H9 (cell line): ENCODE data around the gene HIP1R. TPM values are rescaled to one million over a fixed set of nuclear protein-coding genes. Genes with fewer than 3 reads are reported as not detected.

ENCODE experiments used
- DNase-seq: peaks from one replicate; pipeline ENCODE4 v3.0.0-alpha.2; 2017
- H2AFZ ChIP-seq: one replicate; pipeline ENCODE4 v1.6.1; 2013; ENCODE audit warnings: mild to moderate bottlenecking, low read length, control low read depth, moderate library complexity
- H2AK5ac ChIP-seq: 2 replicates; pipeline ENCODE4 v1.6.1; 2013; ENCODE audit warnings: low read length, control low read depth, mixed read lengths; ENCODE audit not compliant: insufficient read length
- H2BK120ac ChIP-seq: one replicate; pipeline ENCODE4 v1.6.1; 2013; ENCODE audit warnings: low read depth, mild to moderate bottlenecking, low read length, control low read depth, inconsistent platforms; ENCODE audit not compliant: poor library complexity, severe bottlenecking
- H2BK12ac ChIP-seq: 2 replicates; pipeline ENCODE4 v1.6.1; 2013; ENCODE audit warnings: low read length, control low read depth, mixed read lengths, low read depth; ENCODE audit not compliant: insufficient read length
- H2BK15ac ChIP-seq: 2 replicates; pipeline ENCODE4 v1.6.1; 2013; ENCODE audit warnings: low read depth, low read length, control low read depth
- H2BK20ac ChIP-seq: one replicate; pipeline ENCODE4 v1.6.1; 2013; ENCODE audit warnings: low read depth, mild to moderate bottlenecking, low read length, control low read depth, inconsistent platforms; ENCODE audit not compliant: poor library complexity, severe bottlenecking
- H2BK5ac ChIP-seq: 2 replicates; pipeline ENCODE4 v1.6.1; 2013; ENCODE audit warnings: low read length, control low read depth, mixed read lengths; ENCODE audit not compliant: insufficient read length
- H3K14ac ChIP-seq: 2 replicates; pipeline ENCODE4 v1.6.1; 2013; ENCODE audit warnings: low read length, control low read depth; ENCODE audit not compliant: insufficient read depth
- H3K18ac ChIP-seq: 2 replicates; pipeline ENCODE4 v1.6.1; 2013; ENCODE audit warnings: low read depth, mild to moderate bottlenecking, mixed read lengths, low read length, control low read depth; ENCODE audit not compliant: insufficient read length
- H3K23ac ChIP-seq: 2 replicates; pipeline ENCODE4 v1.6.1; 2013; ENCODE audit warnings: low read length, control low read depth, mixed read lengths, low read depth; ENCODE audit not compliant: insufficient read length
- H3K23me2 ChIP-seq: 2 replicates; pipeline ENCODE4 v1.6.1; 2013; ENCODE audit warnings: low read depth, mild to moderate bottlenecking, mixed read lengths, low read length, control low read depth; ENCODE audit not compliant: insufficient read length, poor library complexity, severe bottlenecking
- H3K27ac ChIP-seq: 2 replicates; pipeline ENCODE4 v1.5.1; 2013; ENCODE audit warnings: low read length, control low read depth, mixed read lengths, low read depth; ENCODE audit not compliant: insufficient read length
- H3K27me3 ChIP-seq: 2 replicates; pipeline ENCODE4 v1.6.1; 2013; ENCODE audit warnings: low read length, control low read depth, inconsistent platforms; ENCODE audit not compliant: insufficient read depth
- H3K4ac ChIP-seq: 2 replicates; pipeline ENCODE4 v1.6.1; 2013; ENCODE audit warnings: low read depth, mild to moderate bottlenecking, control low read depth, inconsistent platforms, low read length, moderate library complexity
- H3K4me1 ChIP-seq: 2 replicates; pipeline ENCODE4 v1.6.1; 2013; ENCODE audit warnings: low read length, control low read depth, inconsistent platforms; ENCODE audit not compliant: insufficient read depth
- H3K4me2 ChIP-seq: 2 replicates; pipeline ENCODE4 v1.6.1; 2013; ENCODE audit warnings: low read length, control low read depth, mixed read lengths; ENCODE audit not compliant: insufficient read length, insufficient read depth
- H3K56ac ChIP-seq: 2 replicates; pipeline ENCODE4 v1.6.1; 2013; ENCODE audit warnings: low read depth, mild to moderate bottlenecking, mixed read lengths, low read length, control low read depth; ENCODE audit not compliant: insufficient read length
- H3K79me1 ChIP-seq: 2 replicates; pipeline ENCODE4 v1.6.1; 2013; ENCODE audit warnings: low read depth, mild to moderate bottlenecking, moderate library complexity, low read length, control low read depth, inconsistent platforms; ENCODE audit not compliant: insufficient read depth, poor library complexity, severe bottlenecking
- H3K79me2 ChIP-seq: 2 replicates; pipeline ENCODE4 v1.6.1; 2013; ENCODE audit warnings: low read length, control low read depth, inconsistent platforms; ENCODE audit not compliant: insufficient read depth
- H3K9ac ChIP-seq: 2 replicates; pipeline ENCODE4 v1.6.1; 2013; ENCODE audit warnings: low read length, control low read depth, mixed read lengths; ENCODE audit not compliant: insufficient read length; ENCODE audit errors: extremely low read depth
- H3K9me3 ChIP-seq: one replicate; pipeline ENCODE4 v1.6.1; 2013; ENCODE audit warnings: low read depth, low read length, inconsistent platforms; ENCODE audit not compliant: control insufficient read depth
- H3T11ph ChIP-seq: one replicate; pipeline ENCODE4 v1.6.1; 2013; ENCODE audit warnings: mild to moderate bottlenecking, low read length, control low read depth, inconsistent platforms
- H4K20me1 ChIP-seq: one replicate; pipeline ENCODE4 v1.6.1; 2013; ENCODE audit not compliant: control insufficient read depth, insufficient read length, insufficient read depth
- H4K5ac ChIP-seq: 2 replicates; pipeline ENCODE4 v1.6.1; 2013; ENCODE audit warnings: low read depth, mild to moderate bottlenecking, mixed read lengths, low read length, control low read depth; ENCODE audit not compliant: insufficient read length
- H4K8ac ChIP-seq: replicated peaks from 2 replicates; pipeline ENCODE4 v1.6.1; 2013; ENCODE audit warnings: low read length, control low read depth, mixed read lengths, low read depth; ENCODE audit not compliant: insufficient read length
- H4K91ac ChIP-seq: 2 replicates; pipeline ENCODE4 v1.6.1; 2013; ENCODE audit warnings: low read depth, mild to moderate bottlenecking, moderate library complexity, mixed read lengths, low read length, control low read depth; ENCODE audit not compliant: insufficient read length
- H3K27ac Mint-ChIP-seq, 3 experiments: 2 replicates in 2 of 3; 3 replicates in 1 of 3; pipeline ENCODE4 v1.8.0; 2020 to 2021; ENCODE audit warnings: mixed read lengths in 3 of 3, mild to moderate bottlenecking in 1 of 3, moderate library complexity in 1 of 3
- H3K27me3 Mint-ChIP-seq: 2 replicates; pipeline ENCODE4 v1.8.0; 2021; ENCODE audit warnings: low read depth, mild to moderate bottlenecking, moderate library complexity, mixed read lengths
- H3K36me3 Mint-ChIP-seq, 3 experiments: 2 replicates in 2 of 3; 3 replicates in 1 of 3; pipeline ENCODE4 v1.8.0; 2020 to 2021; ENCODE audit warnings: low read depth in 3 of 3, mixed read lengths in 3 of 3; ENCODE audit not compliant: insufficient read depth in 1 of 3
- H3K4me1 Mint-ChIP-seq, 2 experiments: 2 replicates each; pipeline ENCODE4 v1.8.0; 2020; ENCODE audit warnings: mixed read lengths in 2 of 2
- H3K4me3 Mint-ChIP-seq, 2 experiments: 2 replicates in 1 of 2; 3 replicates in 1 of 2; pipeline ENCODE4 v1.8.0; 2020 to 2021; ENCODE audit warnings: mild to moderate bottlenecking in 2 of 2, mixed read lengths in 2 of 2, moderate library complexity in 1 of 2
- H3K9me3 Mint-ChIP-seq, 2 experiments: 2 replicates in 1 of 2; 3 replicates in 1 of 2; pipeline ENCODE4 v1.8.0; 2020; ENCODE audit warnings: mild to moderate bottlenecking in 2 of 2, mixed read lengths in 2 of 2, moderate library complexity in 1 of 2
- WGBS: extraction: QIAGEN DNeasy Blood & Tissue Kit; methylation state at CpG from one replicate; pipeline ENCODE4 v1.1.7; 2013; ENCODE audit warnings: missing lambda C conversion rate, low lambda C conversion rate, mixed read lengths; ENCODE audit not compliant: insufficient read length; ENCODE audit errors: extremely low coverage; 5-methylcytosine and 5-hydroxymethylcytosine counted together
- total RNA-seq: library from RNA; stranded (reverse); gene quantifications from 2 replicates; pipeline ENCODE4 v1.2.1, GENCODE V29; 2021
- TF ChIP-seq, protein P1 (sequence below): fragments of 200-600 bp; sonication (generic); conservative IDR thresholded peaks from 3 replicates; pipeline ENCODE4 v1.8.0; 2021; ENCODE audit warnings: antibody characterized with exemption, mild to moderate bottlenecking

Gene HIP1R
- total RNA-seq, 1 experiment from 2014 or later, result 17.4 TPM

DNA sequence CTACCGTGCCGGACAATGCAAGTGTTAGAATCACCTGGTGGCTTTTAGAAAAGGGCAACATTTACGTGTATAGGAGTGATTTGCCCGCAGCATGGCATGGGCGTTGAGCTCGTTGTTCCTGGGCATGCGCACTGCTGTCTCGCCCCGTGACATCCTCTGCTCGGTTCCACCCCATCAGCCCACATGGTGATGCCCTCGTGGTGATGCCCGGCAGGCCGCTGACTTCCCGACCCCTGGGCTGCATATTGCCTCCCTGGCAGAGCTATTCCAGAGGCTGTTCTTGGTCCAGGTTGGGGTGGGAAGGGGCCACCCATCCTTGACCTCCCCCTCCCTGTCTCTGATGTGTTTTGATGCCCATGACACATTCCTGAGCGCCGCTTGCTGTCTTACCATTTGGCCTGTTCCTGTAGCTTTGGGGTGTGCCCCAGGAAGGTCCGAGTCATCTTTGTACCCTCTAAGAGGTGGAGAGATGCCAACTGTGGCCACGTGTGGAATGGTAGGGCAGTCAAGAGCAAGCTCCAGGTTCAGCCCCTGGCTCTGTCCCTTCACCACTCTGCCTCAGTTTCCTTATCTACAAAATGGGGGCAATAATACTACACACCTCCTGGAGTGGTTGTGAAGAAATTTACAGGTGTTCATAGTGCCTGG is 4.8 kb downstream of the HIP1R start:
- Mint-ChIP-seq H3K27ac (no peak overlapping the region), H3K9me3 (peaks cover 2 to 3% of the 10 kb centered on the region in 2 experiments; a peak in 1 of 5 replicates), H3K4me1 (peaks cover 35 to 36% of the 10 kb centered on the region in 2 experiments), H3K4me3 (no peak overlapping the region; a peak in 1 of 5 replicates), H3K27me3 (peaks cover 60% of the 10 kb centered on the region), H3K36me3 (peaks cover 0 to 4% (median 2%) of the 10 kb centered on the region in 3 experiments; a peak in 3 of 7 replicates)
- no peak overlapping the region for H3K14ac ChIP-seq
- no peak overlapping the region for H2BK15ac ChIP-seq
- no peak overlapping the region for H2BK12ac ChIP-seq
- peaks cover 8% of the 10 kb centered on the region for H3K23me2 ChIP-seq
- no peak overlapping the region for H3K23ac ChIP-seq
- H2AK5ac ChIP-seq, result no peak overlapping the region
- no peak overlapping the region for H2BK5ac ChIP-seq
- H3K56ac ChIP-seq, result no peak overlapping the region
- TF ChIP-seq, protein P1, sequence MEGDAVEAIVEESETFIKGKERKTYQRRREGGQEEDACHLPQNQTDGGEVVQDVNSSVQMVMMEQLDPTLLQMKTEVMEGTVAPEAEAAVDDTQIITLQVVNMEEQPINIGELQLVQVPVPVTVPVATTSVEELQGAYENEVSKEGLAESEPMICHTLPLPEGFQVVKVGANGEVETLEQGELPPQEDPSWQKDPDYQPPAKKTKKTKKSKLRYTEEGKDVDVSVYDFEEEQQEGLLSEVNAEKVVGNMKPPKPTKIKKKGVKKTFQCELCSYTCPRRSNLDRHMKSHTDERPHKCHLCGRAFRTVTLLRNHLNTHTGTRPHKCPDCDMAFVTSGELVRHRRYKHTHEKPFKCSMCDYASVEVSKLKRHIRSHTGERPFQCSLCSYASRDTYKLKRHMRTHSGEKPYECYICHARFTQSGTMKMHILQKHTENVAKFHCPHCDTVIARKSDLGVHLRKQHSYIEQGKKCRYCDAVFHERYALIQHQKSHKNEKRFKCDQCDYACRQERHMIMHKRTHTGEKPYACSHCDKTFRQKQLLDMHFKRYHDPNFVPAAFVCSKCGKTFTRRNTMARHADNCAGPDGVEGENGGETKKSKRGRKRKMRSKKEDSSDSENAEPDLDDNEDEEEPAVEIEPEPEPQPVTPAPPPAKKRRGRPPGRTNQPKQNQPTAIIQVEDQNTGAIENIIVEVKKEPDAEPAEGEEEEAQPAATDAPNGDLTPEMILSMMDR, result no peak
- H4K20me1 ChIP-seq, result no peaks in the 10 kb centered on the region
- H3K4ac ChIP-seq, result no peak overlapping the region
- no peak overlapping the region for H2BK120ac ChIP-seq
- H3K79me2 ChIP-seq, result no peaks in the 10 kb centered on the region; the same call in 1 of the 2 replicates
- no peak for DNase-seq
- H3K4me1 ChIP-seq, result peaks cover 3% of the 10 kb centered on the region; the same call in 1 of the 2 replicates
- WGBS, result no CpG with 5 or more reads among the region's 18 CpGs
- no peak overlapping the region for H3T11ph ChIP-seq
- H3K27me3 ChIP-seq, result peaks cover 10% of the 10 kb centered on the region
- no peak overlapping the region for H3K27ac ChIP-seq
- no peak overlapping the region for H2AFZ ChIP-seq
- no peak overlapping the region for H4K8ac ChIP-seq
- H3K79me1 ChIP-seq, result no peaks in the 10 kb centered on the region
- no peaks in the 10 kb centered on the region for H3K9me3 ChIP-seq
- no peak overlapping the region for H2BK20ac ChIP-seq
- no peak overlapping the region for H4K91ac ChIP-seq
- H4K5ac ChIP-seq, result no peak overlapping the region
- H3K9ac ChIP-seq, result no peak overlapping the region
- no peak overlapping the region for H3K18ac ChIP-seq
- no peak overlapping the region for H3K4me2 ChIP-seq
